ENCODE results near the gene VOPP1.

DNA sequence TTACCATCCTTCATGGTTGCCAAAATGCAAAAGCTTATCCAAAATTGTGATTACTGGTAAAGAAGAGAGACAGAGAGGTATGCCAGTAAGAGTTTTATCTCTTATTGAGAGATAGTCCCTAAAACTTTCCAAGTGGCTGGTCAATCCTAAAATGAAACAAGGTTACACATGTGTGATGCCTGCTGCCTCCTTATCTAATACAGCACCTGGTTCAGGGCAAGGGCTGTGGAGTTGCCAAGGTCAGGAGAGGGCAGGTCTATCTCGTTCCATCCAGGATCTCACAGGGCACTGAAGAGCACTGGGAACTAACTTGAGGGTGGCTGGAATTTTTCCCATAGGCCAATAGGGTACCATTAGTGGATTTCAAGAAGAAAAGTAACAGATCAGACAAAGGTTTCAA, 18.3 kb downstream of the VOPP1 start:
- no peak for TF ChIP-seq SUZ12 (IDR thresholded peaks at IDR 0.05; ENCODE audit: extremely low read depth, insufficient read depth, insufficient read length)
- no peak for TF ChIP-seq ZNF274 (IDR thresholded peaks at IDR 0.05; ENCODE audit: low read depth, low read length)

Measured in NT2/D1 (cell line).